Measurements from ENCODE around the gene KLHL17.
"Not testable (repeated sequence)": the region's sequence is repeated elsewhere in the genome, so short reads cannot be mapped to it uniquely, and the experiment has no call there.

Gene KLHL17

DNA sequence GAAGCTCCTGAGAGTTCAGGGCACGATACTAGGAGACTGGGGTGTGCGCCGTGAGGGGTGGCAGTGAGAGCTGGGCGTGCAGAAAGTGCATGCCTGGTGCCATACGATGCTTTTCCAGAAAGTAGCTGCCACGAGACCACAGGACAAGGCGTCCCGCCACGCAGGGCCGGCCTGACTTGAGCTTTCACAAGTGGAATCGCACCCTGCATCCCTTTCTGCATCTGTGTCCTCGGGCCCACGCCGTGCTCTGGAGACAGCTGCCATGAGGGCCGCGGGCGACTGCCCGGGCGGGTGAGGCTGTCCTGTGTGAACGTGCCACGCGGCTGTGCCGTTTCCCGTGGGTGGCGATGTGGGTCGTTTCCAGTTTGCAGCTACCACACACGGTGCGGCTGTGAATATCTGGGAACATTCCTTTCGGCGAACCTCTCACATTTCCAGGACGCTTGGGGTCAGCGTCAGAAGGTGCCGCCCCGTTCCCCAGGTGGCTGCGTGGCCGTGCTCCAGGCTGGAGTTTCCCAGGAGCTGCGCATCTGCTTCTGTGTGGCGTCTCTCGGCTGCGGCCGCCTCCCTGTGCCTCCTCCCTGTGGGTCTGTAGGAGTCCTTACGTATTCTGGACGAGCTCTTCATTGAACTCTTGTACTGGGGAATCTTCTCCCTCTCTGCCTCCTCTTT is 22.5 kb downstream of the KLHL17 start:
- no peak for DNase-seq

- DNase-seq = peak; percentile 23 to 28
These were observed 23.6 kb downstream of the KLHL17 start for GRCh38 chr1:983798-984475.

GRCh38 chr1:984476-984814 is 24.1 kb downstream of the KLHL17 start:
- DNase-seq = no peak

GRCh38 chr1:985126-985525 is 24.7 kb downstream of the KLHL17 start:
- DNase-seq = no peak

- not testable (repeated sequence) for DNase-seq
These were observed 27.7 kb downstream of the KLHL17 start for GRCh38 chr1:988061-988460.

GRCh38 chr1:991275-991674 is 30.9 kb downstream of the KLHL17 start:
- not testable (repeated sequence) for DNase-seq

DNA sequence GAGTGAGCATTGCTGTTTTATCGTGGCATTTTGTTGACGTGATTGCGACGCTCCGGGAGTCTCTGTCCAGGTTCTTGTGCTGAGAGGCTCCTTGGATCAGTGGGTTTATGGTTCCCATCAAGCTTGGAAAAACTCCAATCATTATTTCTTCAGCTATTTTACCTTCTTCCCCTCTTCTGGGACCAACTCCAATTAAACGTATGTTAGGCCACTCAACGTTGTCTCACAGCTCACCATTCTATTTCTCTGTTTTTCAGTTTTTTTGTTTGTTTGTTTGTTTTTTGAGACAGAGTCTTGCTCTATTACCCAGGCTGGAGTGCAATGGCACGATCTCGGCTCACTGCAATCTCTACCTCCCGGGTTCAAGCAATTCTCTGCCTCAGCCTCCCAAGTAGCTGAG is 31.5 kb downstream of the KLHL17 start:
- no peak for DNase-seq

DNA sequence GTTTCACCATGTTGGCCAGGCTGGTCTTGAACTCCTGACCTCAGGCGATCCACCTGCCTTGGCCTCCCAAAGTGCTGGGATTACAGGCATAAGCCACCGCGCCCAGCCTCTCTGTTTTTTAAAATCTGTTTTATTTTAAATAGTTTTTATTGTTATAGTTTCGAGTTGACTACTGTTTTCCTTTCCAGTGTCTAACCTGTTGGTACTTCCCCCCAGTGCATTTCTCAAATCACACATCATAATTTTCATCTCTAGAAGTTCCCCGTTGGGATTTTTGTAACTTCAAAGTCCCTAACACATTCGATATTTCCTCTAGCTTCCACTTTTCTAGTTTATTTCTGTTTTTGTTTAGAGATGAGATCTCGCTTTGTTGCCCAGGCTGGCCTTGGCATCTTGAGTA is 32.0 kb downstream of the KLHL17 start:
- DNase-seq = no peak

DNA sequence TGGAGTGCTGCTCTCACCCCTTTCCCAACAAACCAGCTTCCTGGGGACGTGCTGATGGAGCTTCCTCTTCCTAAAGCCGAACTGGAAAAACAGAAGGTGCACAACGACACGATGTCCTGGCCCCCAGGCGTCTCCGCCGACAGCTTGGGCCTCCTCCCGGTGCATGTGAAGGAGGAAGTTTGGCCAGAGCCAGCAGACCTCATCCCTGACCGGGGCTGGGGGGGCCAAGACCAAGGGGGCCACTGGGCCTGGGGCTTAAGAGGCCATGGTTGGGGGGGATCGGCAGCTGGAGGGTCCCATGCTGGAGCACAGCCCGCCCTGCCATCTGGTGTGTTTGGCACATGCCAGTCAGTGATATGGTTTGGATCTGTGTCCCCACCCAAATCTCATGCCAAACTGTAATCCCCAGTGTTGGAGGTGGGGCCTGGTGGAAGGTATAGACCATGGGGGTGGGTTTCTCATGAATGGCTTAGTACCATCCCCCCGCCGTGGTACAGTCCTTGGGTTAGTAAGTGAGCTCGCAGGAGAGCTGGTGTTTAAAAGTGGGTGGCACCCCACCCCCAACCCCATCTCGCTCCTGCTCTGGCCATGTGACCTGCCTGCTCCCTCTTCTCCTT is 33.1 kb downstream of the KLHL17 start:
- no peak for DNase-seq

- not testable (repeated sequence) for DNase-seq
These were observed 34.2 kb downstream of the KLHL17 start for GRCh38 chr1:994546-994945.

GRCh38 chr1:995665-996633 is 35.6 kb downstream of the KLHL17 start:
- no peak for DNase-seq

DNA sequence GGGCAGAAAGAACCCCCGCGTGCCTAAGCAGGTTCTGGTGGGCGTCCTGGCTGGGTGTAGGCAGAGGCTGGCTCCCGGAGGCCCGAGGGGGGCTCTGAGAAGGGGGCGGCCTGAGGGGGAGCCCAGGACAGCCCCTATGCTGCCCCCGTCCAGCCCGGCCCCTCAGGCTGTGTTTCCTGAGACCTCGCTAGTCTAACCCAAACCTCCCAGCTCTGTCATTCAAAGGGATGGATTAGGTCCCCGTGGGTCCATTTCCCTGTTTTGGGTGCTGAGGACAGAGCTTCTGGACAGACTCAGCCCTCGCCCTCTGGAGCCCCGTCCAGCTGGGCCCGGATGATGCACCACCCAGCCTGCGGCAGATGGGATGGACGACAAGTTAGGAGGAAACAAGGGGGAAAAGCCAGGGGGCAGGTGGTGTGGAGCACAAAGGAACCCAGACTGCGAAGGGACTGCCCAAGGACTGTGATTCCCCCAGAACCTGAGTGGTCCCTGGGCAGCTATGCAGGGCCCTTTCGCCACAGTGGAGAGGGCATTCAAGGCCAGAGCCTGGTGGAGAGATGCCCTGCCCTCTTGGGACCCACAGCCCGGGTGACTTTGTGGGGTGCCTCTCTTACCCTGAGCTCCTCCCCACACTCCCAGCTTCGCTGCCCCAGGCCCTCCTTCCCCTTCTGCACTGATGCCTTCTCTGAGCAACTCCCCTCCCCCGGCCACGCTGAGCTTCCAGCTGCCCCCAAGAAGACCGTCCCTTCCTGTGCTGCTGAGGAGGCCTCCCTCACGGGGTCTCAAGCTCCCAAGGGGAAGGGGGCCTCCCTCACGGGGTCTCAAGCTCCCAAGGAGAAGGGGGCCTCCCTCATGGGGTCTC is 36.7 kb downstream of the KLHL17 start:
- no peak for DNase-seq

GRCh38 chr1:997713-997992 is 37.3 kb downstream of the KLHL17 start:
- DNase-seq = no peak

DNA sequence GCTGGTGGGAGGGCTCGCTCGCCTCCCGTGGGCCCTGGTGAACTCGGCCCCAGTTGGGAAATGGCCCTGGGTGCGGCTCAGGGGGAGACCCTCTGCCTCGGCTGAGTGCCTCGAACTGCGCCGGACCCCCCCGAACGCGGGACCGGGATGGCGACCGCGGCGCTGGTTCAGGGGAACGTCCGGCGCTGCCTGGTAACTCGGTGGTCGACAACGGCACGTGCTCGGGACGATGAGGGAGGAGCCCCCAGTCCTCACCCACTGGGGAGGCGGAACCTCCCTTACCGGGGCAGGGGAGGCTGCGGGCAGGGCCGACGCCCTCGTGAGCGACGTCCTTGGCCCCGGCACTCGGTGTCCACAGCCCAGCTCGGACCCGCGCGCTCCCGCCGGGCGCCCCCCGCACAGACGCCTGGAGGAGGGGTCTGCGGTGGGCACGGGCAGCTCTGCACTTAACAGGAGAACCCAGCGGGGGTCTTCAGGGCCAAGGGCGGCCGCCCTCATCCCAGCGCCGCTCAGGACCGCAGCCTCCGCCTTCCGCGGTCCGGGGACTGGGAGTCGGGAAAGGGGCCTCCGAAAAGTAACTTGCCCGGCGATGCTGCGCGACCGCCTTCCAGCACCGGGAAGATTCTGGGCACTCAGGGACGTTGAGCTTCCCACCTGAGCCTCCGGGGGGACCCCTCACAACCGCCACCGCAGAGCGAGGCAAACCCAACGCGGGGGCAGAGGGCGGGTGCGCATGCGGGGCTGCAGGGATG is 37.8 kb downstream of the KLHL17 start:
- DNase-seq = no peak

GRCh38 chr1:998745-998994 is 38.3 kb downstream of the KLHL17 start:
- no peak for DNase-seq

GRCh38 chr1:998995-999724 is 38.8 kb downstream of the KLHL17 start:
- no peak for DNase-seq

- DNase-seq = no peak
These were observed 39.5 kb downstream of the KLHL17 start, which contains the start of gene HES4 for GRCh38 chr1:999725-1000356. Gene HES4, minus strand, starts transcription at chr1:1000097. Its CDS starts 124 bp downstream, at chr1:999973.

- no peak for DNase-seq
These were observed 40.1 kb downstream of the KLHL17 start for GRCh38 chr1:1000357-1001056.

- no peak for DNase-seq
These were observed 40.8 kb downstream of the KLHL17 start for GRCh38 chr1:1001057-1001783.
